ENCODE measurements around the gene SLC2A10.
"Not testable (repeated sequence)": the region's sequence is repeated elsewhere in the genome, so short reads cannot be mapped to it uniquely, and the experiment has no call there.

Gene SLC2A10

DNA sequence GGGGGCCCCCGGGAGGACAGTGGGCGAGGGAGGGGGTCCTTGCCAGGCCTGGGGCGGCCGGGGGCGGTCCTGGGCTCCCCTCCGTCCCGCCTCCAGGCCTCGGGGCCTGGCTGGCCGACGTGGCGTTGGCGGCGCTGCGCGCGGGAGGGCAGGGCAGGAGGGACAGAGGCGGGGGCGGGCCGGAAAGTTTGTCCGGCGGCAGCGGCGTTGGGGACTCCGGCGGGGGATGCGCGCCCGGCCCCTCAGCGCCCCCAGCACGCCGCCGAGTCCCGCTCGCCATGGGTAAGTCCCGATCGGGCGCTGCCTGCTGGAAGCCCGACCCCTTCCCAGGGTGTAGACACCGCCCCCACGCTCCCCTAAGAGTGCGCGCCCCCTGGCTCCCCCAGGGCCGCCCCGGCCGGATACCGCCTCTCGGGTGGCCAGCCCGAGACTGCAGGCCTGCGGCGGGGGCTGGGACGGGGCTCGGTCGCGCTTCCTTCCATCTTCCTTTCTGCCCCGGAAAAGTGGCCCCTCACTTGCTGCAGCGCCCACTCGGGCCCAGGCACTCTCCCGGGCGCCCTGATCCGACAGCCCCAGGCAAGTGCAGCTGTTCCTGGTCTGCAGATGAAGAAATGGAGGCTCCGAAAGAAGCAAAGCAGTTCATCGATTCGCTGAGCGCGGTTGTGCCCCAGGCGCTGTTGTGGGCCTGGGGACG is at the start of gene SLC2A10:
Gene SLC2A10 (plus strand): TSS at position 191 of the 694 bp plus-strand sequence. CDS start 88 bp downstream, at position 279.
- DNase-seq, result no peak

DNA sequence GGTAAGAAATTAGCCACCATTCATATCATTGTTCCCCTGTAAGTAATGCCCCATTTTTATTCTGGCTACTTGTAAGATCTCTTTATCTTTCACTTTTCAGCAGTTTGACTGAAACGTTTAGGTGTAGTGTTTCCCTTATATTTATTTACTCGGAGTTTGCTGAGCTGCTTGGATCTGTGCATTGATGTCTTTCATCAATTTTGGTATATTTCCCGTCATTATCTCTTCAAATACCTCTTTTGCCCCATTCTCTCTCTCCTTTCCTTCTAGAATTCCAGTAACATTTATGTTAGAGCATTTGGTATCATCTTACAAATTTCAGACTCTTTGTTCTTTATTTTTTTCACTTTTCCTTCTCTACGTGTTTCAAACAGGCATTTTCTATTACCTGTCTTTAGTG is 49.0 kb upstream of the SLC2A10 start:
- DNase-seq, result no peak

DNA sequence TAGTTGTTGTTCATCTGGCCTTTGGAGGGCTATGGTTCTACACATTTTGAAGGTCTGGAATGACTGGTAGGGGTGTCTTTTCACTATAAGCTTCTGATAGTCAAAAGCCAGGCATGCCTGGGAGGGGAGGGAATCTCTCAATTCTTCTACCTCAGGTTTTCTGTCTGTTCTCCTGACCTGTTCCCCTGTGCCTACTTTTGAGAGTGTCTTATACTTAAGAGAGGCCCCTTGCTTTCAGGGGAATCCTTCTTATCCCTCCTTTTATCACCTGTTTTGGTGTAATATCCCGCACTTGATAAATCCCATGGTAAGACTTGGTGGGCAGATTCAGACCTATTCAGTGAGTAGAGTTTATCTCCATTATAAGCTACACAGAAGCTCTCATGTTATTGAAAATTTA is 47.8 kb upstream of the SLC2A10 start:
- no peak for DNase-seq

DNA sequence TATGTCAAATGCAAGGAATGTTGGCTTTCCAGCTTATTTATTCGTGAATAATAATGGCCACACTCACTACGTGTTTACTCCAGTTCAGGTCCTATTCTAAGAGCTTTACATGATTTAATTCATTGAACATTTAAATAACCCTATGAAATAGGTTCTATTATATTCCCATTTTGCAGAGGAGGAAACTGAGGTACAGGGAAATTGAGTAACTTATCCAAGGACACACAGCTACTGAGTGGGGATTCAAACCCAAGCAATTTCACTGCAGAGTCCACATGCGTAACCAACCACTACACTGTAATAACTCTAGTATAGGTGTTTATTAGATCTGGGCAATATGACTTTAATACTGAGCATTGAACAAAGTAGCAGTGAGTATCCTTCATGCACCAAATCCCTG is 45.9 kb upstream of the SLC2A10 start:
- DNase-seq, result no peak

DNA sequence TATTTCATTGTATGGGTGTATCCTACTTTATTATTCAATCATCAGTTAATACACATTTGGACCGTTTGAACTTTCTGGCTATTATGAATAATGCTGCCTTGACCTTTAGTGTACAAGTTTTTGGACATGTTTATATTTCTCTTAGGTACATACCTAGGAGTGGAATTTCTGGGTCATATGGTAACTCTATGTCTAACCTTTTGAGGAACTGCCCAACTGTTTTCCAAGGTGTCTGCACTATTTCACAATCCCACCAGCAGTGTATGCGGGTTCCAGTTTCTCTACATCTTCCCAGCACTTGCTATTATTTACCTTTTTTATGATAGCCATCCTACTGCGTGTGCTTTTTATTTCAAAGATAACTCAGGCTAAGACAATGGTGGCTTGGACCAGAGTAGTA is 43.8 kb upstream of the SLC2A10 start:
- DNase-seq, result no peak

DNA sequence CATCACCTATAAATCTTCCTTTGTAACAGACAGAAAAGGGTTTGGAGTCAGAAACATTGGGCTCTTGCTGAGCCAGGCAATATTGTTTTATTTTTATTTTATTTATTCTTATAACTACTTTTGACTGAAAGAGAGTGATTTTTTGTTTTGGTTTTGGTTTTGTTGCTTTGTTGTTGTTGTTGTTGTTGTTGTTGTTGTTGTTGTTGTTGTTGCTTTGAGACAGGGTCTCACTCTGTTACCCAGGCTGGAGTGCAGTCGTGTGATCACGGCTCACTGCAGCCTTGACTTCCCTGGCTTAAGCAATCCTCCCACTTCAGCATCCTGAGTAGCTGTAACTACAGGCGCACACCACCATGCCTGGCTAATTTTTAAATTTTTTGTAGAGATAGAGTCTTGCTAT is 43.1 kb upstream of the SLC2A10 start:
- DNase-seq, result no peak

DNA sequence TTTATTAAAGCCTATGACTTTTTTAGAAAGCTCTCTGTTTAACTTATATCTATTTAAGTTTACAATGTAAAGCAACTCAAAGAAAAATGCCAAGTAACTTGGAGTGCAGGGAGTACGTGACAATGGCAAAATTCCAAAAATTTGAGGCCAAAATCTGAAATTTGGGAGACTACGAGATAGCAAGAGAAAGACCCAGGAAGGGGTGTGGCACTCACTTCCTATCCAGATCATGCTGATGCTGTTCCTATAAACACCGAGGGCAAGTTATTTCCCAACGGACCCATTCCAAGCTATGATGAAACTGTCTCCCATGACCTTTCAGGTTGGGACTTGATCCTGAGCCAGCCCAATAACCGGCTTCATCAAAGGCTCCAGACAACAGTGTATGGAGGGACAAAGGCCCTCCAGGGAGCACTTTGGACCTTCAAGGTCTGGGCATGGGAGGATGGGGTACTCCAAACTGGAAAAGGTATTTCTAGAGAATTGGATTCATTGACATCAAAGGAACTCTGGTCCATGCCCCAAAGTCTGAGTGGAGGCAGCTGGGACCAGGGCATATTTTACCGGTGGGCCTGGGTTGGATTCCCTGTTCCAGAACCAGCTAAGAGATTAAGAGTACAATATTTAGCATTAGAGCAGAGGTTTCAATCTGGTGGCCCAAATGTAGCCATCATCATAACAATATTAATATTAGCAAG is 42.5 kb upstream of the SLC2A10 start:
- no peak for DNase-seq

DNA sequence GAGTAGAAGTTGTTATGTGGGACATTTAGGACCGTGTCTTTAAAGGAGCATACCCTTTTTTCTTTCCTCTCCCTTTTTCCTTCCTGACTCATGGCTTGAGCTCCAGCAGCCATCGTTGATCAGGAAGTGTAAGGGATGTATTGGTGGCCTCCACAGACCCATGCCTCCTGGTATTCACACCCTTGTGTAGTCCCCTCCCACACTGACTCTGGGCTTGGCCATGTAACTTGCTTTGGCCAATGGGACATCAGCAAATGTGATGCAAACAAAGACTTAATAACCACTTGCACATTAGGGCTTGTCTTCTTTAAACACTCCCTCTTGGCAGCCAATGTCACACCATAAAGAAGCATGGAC is 39.2 kb upstream of the SLC2A10 start:
- no peak for DNase-seq

DNA sequence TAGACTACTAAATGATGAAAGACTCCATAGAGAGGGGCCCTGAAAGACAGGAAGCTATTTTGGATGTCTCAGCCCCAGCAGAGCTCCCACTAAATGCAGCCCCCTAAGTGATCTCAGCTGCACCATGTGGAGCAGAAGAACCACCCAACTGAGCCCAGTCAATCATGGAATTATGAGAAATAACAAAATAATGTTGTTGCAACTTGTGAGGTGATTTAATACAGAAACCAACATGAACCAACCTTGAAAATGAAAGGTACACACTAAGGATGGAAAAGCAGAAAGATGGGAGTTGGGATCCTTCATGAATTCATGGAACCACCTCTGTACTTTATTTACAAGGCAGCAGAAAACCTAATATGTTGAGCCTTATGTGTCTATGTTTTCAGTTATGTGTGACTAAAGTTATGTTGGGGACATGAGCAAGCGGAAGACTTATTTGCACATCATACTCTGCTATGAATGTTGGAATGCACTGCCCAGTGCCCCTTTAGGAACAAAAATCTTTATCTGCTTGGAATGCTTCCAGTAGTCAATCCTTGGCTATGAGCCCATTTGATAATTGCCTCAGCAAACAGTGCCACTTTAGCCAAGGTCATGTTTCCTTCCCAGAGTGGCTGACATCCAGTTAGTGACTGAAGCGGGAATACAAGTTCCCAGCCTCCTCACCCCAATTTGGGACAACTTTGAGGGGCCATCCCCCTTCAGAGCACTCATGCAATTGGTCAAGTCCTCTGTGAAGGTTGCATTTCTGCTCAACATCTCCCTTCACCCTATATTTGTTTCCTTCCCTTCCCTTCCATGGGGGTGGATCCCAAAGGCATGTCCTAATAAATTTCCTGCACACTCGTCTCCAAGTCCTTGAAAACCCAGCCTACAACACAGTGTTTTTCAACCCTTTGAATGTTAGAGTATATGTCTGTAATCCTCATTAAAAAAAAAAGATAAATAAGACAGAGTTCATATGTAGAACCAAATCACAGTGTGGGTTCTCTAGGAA is 38.6 kb upstream of the SLC2A10 start:
- no peak for DNase-seq

DNA sequence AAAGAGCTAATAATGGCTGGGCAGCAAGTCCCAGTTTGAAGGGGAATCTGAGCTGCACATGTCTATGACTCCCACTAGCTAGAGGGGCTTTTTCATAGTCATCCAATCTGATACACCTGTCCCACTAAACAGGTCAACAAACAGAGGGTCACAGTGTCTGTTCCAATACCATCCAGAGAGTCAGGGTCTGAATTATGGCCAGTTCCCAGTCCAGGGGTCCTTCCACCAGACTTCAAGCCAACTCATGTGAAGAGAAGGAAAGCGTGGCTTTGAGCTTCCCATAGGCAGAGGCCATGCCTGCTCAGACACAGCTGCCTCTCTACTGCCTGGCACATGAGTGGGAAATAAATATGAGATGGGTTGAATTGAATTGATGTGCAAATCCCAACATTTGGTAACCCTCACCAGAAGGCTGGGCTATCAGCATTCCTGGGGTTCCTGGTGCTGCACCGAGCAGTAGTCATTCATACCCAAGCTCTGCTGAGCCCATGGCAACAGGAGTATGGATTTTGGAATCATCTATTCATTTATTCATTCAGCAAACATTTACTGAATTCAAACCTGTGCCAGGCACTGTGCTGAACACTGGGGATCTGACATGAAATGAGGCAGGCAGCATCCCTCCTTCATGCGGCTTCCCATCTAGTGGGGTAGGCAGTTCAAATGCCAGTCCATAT is 37.4 kb upstream of the SLC2A10 start:
- no peak for DNase-seq

DNA sequence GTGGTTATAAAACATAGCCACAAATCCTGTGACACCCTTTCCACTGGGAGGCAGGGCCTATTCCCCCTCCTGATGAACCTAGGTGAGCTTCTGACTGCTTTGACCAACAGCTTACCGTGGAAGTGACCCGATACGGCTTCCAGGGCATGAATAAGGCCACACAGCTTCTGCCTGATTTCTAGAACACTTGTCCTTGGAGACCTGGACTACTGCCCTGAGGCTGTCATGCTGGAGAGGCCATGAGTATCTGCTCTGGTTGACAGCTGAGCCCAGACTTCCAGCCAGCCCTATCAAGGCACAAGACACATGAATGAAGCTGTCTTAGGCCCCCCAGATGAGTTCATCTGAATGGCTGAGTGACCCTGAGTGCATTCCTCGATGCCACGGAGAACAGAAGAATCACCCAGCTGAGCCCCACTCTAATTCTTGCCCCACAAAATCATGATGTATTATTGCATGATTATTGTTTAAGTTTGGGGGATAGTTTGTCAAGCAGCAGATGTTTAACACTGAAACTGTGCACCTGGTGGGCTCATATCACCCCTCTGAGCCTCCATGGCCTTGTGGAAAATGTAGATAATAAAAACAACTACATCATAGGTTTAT is 36.8 kb upstream of the SLC2A10 start:
- no peak for DNase-seq

DNA sequence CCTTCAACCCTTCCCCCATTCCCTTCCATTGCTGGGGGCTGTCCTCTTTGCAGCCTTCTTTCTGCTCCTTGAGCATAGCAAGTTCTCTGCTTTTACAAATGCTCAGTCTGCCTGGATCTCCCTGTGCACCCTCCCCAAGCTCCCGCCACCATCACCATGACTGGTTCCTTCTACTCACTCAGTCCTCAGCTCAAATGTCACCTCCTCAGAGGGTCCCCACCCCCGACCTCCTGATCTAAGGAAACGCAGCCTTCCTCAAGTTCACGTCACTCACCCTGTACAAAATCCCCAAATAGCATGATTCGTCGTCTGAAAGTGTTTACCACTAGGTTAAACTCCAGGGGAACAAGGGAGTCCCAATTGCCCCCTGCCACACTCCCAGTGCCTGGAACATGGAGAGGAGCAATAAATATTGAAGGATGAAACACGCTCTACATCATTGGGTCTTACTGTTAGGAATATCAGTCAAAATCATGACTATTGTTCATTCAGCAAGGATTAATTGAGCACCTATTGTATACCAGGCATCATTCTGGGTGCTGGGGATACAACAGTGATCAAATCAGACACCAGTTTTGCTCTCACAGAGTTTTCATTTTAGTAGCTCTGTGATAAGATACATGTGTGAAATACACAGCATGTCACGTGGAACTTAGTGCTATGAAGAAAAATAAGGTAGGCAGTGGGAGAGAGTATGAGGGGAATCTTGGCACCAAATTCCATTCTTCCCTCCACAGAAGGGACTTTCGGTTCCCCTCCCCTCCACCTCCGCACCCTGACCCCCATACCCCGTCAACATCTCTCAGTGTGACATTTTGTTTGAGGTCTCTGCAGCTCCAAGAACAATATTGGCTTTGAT is 35.8 kb upstream of the SLC2A10 start:
- DNase-seq, result no peak

DNA sequence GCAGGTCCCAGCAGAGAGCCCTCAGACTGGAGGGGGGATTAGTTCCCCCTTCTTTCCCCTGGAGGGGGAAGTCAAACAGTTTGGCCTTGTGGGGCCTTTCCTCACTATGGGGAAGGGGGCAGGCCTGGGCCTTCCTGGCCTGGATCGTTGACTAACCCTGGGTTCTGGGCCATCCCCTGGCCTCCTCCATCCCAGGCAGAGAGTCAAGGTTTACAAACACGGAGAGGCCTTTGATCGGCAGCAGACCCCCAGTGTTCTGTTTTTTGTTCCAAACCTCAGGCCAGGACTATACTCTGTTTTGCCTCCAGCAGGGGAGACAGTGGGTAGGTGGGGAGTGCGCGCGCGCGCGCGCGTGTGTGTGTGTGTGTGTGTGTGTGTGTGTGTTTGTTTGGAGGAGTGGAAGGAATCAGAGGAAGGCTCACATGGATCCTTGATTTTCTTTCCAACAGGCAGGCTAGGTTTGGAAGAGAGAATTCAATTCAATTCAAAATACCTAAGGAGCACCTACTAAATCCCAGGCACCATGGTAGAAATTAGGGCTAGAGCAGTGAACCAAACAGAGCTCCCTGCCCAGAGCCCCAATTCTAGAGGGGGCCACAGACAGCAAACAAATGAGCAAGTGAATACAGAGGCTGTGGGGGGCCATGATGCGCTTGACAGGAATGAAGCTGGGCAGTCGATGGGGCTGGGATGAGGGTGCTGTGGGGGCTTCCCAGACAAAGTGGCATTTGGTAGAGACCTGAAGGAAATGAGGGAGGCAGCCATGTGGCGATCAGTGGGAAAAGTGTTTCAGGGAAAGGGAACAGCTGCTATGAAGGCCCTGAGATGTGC is 35.0 kb upstream of the SLC2A10 start:
- DNase-seq, result no peak

DNA sequence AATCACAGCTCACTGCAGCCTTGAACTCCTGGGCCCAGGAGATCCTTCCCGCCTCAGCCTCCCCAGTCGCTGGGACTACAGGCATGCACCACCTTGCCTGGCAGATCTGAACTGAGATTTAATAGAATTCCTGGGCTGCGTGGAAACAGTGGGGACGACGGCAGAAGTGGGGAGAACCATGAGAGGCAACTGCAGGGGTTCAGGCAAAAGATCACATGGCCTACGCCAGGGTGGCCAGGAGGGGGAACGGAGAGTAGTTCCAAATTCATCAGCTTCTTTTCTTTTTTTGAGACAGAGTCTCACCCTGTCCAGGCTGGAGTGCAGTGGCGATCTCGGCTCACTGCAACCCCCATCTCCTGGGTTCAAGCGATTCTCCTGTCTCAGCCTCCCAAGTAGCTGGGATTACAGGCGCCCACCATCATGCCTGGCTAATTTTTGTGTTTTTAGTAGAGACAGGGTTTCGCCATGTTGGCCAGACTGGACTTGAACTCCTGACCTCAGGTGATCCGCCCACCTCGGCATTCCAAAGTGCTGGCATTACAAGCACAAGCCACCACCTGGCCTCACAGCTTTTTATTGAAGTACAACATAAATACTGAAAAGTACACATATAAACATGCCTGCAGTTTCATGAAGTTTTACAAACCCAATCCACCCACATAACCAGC is 32.7 kb upstream of the SLC2A10 start:
- not testable (repeated sequence) for DNase-seq

DNA sequence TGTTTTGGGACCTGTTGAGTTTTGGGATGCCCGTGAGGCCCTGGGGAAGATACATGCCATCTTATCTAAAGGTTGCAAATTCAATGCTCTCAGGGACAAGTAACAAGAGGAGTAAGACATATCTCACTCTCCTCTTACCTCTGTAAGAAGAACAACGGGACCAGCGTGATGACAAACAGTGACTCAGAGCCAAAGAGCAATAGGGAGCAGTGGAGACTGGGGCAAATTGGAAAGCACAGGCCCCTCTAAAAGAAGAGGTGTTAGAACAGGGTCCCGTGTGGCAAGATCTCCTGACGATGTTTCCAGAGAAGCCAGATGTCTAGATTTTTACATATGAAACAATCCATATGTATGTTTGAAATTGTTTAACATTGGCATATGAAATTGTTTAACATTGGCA is 31.8 kb upstream of the SLC2A10 start:
- DNase-seq, result no peak

DNA sequence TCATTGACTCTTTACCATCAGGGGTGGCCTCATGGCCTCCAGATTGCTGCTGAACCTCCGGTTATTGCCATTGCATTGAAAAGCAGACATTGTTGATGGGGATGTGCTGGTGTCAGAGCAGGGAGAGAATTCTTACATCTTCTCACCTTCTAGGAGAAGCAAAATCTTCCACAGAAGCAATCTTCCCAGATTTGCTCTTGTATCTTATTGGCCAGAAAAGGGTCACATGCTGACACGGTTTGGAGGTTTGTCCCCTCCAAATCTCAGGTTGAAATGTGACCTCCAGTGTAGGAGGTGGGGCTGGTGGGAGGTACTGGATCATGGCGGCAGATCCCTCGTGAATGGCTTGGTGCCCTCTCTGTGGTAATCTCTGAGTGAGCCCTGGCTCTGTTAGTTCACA is 30.9 kb upstream of the SLC2A10 start:
- DNase-seq, result no peak

DNA sequence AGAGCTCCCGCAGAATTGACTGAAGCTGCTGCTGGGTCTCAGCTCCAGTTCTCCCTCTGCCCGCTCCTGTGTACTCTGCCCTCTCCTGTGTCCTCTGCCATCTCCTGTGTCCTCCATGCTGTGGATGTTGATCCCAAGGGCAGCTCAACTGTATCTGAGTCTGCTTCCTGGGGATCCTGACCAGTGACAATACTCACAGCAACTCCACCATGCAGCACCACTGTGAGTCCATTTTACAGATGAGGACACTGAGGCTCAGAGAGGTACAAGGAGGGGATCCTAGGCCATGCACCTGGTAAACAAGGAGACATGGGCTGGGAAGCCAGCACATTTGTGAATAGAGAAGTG is 28.8 kb upstream of the SLC2A10 start:
- DNase-seq, result no peak

DNA sequence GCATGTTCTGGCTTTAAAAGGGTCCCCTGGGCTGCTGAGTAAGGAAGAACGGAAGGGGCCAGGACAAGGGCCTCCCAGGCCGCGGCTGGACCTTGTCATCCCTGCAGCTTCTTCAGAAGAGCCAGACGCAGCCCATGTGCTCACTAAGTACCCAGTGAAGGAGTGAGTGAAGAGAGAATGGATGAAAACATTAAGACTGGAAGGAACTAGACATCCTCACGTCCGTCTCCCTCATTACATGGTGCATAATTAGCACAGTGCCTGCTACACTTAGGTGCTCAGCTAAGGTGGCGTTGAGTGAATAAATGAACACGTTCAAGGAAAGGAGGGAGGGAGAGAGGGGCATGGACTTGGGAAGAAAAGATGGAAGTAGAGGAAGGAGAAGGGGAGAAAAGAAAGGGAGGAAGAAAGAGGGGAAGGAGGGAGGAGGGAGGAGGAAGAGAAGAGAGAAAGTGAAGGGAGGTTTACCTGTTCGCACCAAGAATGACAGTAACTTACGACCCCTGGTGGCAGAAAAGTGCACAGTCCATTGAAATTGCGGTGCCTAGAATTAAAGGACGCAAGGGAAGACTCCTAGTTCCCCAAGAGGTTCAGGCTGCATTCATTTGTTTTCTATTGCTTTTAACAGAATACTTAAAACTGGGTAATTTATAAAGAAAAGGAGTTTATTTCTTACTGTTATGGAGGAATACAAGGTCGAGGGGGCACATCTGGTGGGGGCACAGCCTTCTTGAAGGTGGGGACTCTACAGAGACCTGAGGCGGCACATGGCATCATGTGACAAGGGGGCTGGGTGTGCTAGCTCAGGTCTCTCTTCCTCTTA is 28.2 kb upstream of the SLC2A10 start:
- DNase-seq, result peak; percentile 78

All from activated CD4-positive, alpha-beta T cell treated with anti-CD3 and anti-CD28 coated beads, Interleukin-2, Interleukin-6, amounts not matched to agents 100 ng/mL and 50 ng/mL, durations not matched to agents 16 hours and 8 hours (primary cell).